Coronary artery (tissue), 2 donors: Measurements from ENCODE around the gene PKD1.

Source experiments
- DNase-seq: peaks from one replicate; pipeline ENCODE4 v3.0.0-alpha.2; 2017; ENCODE audit warnings: low spot score
- H3K27ac ChIP-seq, 2 donors: fragments of 200-600 bp; sonication (generic); one replicate each; pipeline ENCODE4 v1.5.1; 2016 to 2019
- H3K4me3 ChIP-seq: fragments of 200-600 bp; sonication (generic); 2 replicates; pipeline ENCODE4 v1.5.1; 2016; ENCODE audit warnings: mild to moderate bottlenecking, moderate library complexity
- CTCF ChIP-seq: fragments of 200-600 bp; sonication (generic); IDR thresholded peaks from one replicate; pipeline ENCODE4 v1.5.1; 2019; ENCODE audit warnings: antibody characterized with exemption

The PKD1 gene

GRCh38 chr16:2082171-2082982, 53.3 kb downstream of the PKD1 start:
- no peak for TF ChIP-seq CTCF
- Histone ChIP-seq H3K27ac (peak overlapping the region in 1 of 2 donors; percentile 32), H3K4me3 (no peak overlapping the region)
- DNase-seq = no peak

GRCh38 chr16:2081201-2082084, 54.3 kb downstream of the PKD1 start:
- H3K27ac ChIP-seq = peak overlapping the region in 1 of 2 donors; percentile 32
- no peak for DNase-seq
- H3K4me3 ChIP-seq = no peak overlapping the region
- no peak for TF ChIP-seq CTCF

- Histone ChIP-seq H3K27ac (no peak overlapping the region), H3K4me3 (no peak overlapping the region)
- TF ChIP-seq CTCF = no peak
- no peak for DNase-seq
These were observed 55.7 kb downstream of the PKD1 start for GRCh38 chr16:2079991-2080390.

- no peak for TF ChIP-seq CTCF
- no peak for DNase-seq
- Histone ChIP-seq H3K4me3 (no peak overlapping the region), H3K27ac (no peak overlapping the region)
These were observed 56.3 kb downstream of the PKD1 start for GRCh38 chr16:2079311-2079800.

- no peak for DNase-seq
- TF ChIP-seq CTCF = no peak
- no peak overlapping the region for H3K27ac ChIP-seq
- H3K4me3 ChIP-seq = no peak overlapping the region
These were observed 57.0 kb downstream of the PKD1 start for GRCh38 chr16:2078691-2079090.

- H3K4me3 ChIP-seq = no peak overlapping the region
- H3K27ac ChIP-seq = no peak overlapping the region
- DNase-seq = no peak
- no peak for TF ChIP-seq CTCF
These were observed 57.6 kb downstream of the PKD1 start for GRCh38 chr16:2078096-2078495.
